Activated CD4-positive, alpha-beta T cell treated with anti-CD3 and anti-CD28 coated beads, Interleukin-2, Interleukin-4, amounts not matched to agents 100 ng/mL and 50 ng/mL, durations not matched to agents 16 hours and 8 hours (primary cell): ENCODE measurements around the gene DLGAP1.
"Not testable (repeated sequence)": the region's sequence is repeated elsewhere in the genome, so short reads cannot be mapped to it uniquely, and the experiment has no call there.

Source experiments
- DNase-seq: peaks from one replicate; pipeline ENCODE4 v3.0.0-alpha.2; 2020; ENCODE audit warnings: low spot score

Gene DLGAP1

DNA sequence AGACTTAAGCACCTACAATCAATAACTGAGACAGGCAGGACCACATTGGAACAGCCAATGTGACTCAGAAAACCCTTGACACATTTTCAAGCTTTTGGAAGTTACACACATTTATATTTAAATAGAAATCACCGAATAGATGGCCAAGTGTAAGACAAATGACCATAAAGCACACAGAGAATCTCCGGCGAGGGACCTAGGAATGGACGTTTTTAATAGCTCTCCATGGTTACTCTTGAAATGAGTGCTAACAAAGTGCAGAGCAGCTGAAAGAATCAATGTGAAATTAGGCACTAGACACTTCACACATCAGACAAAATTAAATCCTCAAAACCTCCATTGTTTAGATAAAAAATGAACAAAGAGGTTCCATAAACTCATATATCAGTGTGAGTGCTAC is 376.9 kb downstream of the DLGAP1 start:
- DNase-seq = no peak

DNA sequence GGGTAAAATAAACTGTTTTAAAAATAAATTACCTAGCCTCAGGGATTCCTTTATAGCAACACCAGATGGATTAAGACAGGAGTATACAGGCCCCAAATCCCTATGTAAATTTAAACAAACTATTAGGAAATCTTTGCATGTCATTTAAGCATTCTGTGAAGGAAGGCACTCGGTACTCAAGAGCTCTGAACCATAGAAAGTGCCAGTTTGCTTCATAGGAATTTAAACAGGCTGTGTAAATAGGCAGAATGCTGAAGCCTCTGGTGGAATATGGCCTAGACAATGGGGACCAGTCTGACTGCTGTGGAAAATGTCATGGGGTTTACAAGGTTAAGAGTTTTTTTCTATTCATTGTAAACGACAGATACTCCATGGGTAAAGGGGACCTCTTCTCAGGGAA is 377.4 kb downstream of the DLGAP1 start:
- DNase-seq = no peak

DNA sequence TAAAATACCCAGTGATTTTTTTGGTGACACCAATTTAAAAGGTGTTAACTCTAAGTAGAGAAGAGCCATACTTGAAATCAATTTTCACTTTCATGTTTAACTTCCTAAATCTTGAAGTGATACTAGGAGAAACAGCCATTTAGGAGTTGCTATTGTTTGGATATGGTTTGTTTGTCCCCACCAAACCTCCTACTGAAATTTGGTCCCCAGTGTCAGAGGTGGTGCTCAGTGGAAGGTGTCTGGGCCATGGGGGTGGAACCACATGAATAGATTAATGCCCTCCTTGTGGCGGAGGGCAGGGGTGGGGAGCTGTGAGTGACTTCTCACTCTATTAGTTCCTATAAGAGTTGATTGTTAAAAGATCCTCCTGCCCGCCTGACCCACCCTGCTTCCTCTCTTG is 377.9 kb downstream of the DLGAP1 start:
- no peak for DNase-seq

DNA sequence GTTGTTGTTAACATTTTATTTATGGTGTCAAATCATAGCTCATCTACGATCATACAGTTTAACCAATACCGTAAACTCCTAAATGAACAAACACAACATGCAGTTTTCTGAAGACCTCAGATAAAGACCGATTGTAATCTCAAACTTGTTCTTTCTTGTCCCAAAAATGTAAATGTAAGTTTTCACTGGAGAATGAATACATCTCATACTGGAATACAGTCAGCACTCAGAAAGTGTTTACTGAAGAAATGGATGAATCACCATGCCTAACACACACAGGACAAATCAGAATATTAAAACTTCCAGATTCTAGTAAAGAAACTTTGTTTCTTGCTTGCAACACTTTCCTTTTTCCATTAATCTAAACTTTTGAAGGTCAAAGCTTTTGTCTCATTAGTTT is 380.5 kb downstream of the DLGAP1 start:
- no peak for DNase-seq

DNA sequence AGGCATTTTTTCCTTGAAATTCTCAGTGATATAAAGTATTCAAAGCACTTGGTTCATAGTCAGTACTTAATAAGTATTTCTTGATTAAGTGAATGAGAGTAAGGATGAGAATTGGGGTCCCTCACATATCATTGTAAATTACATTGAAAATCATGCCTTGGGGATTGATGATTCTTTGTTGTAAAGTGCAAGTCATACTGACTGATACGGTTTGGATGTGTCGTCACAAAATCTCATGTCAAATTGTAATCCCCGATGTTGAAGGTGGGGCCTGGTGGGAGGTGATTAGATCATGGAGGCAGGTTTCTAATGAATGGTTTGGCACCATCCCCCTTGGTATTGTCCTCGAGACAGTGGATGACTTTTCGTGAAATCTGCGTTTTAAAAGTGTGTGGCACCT is 385.9 kb downstream of the DLGAP1 start:
- no peak for DNase-seq

DNA sequence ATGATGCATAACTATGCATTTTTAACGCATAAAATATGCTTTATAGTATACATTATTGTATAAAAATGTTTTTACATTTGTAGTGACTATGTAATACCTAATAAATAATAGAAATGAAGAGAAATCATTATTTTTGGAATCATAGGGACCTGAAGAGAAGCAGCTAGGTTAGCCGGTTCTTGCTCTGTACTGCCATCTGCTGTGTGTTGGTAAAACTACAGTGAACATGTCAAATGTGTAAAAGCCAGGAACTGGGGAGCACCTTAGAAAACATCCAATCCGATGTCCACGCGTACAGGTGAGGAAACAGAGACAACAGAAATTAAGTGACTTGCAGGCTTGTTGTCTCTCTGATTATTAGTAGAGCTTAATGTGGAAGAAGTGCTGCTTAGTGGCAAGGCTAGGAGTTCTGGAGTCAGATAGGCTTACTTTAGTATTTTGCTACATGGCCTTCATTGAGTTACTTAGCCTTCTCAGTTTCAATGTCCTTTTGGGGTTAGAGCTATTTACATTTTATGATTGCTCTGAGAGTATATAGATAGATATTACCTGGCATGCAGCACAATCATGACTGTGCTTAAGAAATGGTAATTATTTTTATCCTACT is 386.5 kb downstream of the DLGAP1 start:
- DNase-seq = peak; percentile 53

DNA sequence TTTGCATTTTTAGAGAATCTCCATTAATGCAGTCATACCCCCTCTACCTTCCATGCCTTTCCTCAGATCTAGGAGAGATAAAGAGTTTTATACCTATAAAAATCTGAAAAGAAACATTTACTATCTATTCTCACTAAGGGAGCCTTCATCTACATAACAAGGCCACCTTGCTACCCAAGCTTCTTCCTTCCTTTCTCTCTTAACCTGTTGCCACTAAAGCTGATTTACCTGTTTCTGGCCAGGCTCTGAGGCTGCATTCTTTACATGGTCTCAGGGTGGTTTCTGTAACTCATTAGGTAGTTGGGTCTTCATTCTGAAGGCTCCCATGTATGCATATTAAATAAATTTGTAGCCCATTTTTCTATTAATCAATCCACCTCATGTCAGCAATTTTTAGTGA is 391.6 kb downstream of the DLGAP1 start:
- no peak for DNase-seq

DNA sequence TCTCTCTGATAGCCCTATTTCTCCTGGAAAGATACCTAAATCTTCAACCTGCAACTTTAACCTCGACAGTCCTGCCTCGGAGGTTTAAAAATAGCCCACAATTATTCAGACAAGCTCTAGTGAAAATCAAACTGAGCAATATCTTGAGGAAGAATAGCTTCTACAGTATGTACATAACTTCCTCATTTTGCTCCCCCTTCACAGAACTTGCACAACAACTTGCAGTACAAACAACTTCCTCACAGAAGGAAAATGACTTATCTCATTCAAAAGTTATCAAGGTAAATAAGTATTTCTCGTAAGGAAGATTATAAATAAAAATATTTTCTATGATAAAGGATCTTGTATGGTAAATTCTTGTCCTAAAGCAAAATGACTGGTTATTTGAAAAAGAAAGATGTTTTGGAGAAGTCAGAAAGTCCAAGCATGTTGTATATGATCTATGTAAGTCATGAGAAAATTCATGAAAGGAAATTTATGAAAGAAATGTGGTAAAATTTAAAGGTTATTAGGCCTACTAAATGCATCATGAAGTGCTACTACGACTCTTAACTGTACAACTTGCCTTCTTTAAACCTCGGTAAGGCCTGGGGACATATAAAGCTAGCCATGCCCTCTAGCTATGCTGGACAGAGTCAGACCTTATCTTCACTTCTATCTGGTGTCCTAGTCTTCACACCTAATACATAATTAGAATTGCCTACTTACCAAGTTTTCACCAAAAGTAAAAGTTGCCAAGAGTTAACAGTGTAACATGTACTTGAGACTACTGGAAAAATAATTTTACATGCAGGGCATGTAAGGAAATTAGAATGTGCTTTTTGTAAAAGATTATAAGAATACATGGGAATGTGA is 394.5 kb downstream of the DLGAP1 start:
- no peak for DNase-seq

DNA sequence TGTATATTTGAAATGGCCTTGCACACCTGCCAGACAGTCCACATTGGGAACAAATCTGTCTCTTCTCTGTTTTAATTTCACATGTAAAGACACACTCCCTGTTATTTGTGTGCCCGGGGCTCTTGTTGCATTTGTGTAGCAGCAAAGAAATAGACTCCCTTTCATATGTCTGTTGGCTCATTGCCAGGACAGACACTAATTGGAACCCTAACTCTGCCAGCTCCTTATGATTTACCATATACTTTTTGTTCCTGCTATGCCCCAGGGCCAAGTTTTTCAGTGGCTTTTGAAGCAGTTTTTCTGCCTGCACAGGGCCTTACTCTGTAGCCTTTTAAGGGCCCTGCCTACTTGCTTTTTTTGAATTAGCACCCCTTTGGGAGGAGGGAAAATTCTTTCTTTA is 396.9 kb downstream of the DLGAP1 start:
- no peak for DNase-seq

DNA sequence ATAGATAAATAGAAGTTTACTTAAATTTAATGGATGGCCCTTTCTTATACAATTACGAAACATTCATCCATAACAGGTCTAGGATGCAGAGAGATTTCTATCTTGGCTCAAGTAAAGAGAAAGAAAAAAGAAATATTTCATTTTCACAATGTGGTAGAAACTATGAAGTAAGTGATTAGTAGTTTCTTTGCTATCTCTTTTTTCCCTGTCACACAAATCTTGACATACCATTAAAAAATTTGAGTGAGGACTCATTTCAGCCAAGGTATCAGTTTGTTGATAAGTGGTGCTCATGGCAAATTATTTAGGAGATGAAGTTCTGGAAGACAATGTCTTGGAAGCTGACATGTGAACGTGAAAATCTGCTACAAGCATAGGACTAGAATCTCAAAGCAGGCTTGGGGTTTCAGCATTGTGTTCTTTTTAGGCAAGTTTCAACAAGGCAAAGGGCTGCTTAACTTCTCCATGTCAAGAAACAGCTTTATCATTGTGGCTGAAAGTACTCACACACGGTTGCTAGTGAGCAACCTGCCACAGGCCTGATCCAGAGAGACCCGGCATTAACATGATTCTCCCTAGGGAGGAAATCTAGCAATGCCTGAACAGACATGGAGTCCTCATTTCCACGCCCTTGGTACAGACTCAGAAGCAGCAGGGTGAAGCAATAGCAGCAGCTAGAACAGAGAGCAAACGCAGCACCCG is 414.6 kb downstream of the DLGAP1 start:
- no peak for DNase-seq

DNA sequence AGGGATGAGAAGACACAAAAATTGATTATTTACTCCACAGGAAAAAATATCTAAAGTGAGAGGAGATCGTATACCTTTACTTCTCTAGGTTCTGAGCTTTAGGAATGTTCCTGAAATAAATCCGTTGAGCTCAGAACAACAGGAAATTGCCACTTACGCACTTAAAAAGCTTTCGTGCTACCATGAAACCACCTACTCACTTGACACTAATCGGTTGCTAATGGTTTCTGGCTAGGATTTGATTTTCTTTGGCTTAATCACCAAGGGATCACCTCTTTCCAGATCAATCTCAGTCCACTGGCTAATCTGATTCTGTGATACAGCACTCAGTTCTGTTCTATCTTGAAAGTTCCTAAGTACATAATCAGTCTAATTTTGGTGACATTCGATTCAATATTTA is 419.6 kb downstream of the DLGAP1 start:
- DNase-seq = no peak

DNA sequence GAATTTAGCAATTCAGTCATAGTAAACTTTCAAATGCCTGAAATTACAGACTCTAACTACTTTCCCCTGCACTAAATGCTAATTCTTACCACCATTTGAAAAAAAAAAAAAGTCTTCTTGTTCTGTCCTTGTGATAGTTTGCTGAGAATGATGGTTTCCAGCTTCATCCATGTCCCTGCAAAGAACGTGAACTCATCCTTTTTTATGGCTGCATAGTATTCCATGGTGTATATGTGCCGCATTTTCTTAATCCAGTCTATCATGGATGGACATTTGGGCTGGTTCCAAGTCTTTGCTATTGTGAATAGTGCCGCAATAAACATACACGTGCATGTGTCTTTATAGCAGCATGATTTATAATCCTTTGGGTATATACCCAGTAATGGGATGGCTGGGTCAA is 420.3 kb downstream of the DLGAP1 start:
- DNase-seq = not testable (repeated sequence)

DNA sequence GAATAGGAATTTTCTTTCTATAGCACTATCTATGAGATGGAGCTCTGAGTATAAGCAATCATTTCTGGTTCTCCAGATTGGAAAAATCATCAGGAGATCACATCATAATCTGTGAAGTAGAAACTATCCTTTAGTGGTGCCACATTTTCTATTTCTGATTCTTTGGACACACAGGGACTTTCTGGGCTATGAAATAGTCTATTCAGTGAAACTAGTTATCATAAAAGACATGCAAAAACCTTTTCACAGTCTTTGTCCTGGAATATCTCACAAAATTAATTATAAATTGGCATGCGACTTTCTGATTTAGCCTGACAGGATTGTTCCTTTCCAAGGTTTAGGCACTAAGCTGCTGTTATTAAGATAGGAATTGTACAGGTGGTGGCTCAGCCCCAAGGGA is 428.6 kb downstream of the DLGAP1 start:
- DNase-seq = no peak

DNA sequence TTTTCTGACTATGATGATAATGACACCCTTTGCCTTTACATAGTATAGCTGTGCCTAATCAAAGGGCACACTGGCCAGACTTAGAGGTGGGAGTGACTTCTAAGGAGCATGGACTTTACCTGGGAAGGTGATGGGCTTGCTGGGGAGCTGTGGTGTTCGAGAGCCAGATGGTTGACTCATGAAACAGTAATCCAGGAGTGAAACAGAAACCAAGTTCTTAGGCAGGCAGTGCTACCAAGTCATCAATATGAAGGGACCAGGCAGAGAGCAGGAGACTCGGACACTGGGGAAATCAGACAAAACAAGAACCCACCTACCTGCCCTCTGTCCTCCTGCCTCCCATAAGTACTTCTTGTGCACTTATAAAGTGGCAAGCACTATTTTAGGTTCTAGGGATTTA is 430.4 kb downstream of the DLGAP1 start:
- no peak for DNase-seq

DNA sequence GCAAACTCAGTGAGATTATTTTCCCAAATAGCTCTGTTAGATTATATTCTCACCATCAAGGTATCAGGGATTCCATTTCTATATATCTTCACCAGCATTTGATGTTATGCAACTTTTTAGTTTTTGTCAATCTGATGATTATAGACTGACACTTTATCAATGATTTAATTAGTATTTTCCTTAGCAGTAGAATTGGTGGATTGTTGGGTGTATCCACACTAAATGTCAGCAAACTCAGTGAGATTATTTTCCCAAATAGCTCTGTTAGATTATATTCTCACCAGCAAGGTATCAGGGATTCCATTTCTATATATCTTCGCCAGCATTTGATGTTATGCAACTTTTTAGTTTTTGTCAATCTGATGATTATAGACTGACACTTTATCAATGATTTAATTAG is 432.4 kb downstream of the DLGAP1 start:
- not testable (repeated sequence) for DNase-seq

DNA sequence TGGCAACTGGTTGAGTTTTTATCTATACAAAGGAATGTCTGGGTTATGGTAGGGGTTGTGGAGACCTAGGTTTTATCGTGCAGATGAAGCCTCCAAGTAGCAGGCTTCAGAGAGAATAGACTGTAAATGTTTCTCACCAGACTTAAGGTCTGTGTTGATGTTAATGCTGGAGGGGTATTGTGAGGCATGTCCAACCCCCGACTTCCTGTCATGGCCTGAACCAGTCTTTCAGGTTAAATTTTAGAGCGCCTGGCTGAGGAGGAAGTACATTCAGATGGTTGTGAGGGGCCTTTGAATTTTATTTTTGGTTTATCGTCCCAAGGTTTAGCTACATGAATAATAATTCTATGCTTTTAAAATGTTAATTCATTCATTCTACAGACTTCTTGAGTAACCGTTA is 435.1 kb downstream of the DLGAP1 start:
- DNase-seq = no peak

DNA sequence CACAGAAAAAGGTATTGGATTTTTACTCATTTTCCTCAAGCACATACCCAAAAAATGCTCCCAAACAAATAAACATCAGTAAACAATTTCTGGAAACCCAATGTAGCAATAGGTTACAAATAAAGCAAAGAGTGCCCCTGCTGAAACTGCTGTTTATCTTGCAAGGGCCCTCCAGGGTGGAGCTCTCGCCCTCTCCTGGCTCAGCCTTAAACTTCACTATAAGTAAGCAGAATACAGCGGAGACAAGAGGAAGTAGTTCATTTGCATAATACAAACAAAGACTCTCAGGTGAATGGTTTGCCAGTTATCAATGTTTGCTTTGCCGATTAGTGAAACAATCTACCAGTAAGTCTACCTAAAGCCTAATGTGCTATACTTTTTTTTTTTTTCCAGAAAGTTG is 437.6 kb downstream of the DLGAP1 start:
- peak; percentile 15 for DNase-seq

DNA sequence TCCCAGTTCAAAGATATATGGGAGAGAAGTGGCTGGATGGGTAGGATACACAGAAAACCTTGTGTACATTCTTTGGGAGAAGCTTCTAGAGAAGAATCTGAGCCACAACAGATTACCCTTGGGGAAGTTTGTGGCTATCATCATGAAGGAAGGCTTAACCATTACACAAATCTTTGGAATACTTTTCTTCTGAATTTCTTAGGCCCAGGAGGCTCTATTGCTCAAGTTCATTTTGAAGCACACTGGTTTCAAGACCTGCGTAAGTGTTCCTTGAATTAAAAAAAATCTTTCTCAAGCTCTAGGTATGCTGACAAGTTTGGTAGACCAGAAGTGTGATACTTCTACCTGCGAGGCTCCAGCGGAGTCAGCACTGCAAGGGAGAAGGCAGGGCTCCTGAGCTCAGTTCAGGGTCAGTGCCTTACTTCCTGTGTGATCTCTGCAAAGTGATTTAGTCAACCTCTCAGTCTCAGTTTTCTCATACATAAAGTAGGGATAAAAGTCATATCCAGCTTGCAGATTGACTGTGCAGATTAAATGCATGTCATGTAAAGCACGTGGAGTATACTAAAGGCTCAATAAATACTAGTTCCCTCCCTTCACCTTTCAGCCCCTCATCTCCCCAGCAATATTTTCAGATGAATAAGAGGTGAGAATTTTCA is 438.6 kb downstream of the DLGAP1 start:
- peak; percentile 69 for DNase-seq

DNA sequence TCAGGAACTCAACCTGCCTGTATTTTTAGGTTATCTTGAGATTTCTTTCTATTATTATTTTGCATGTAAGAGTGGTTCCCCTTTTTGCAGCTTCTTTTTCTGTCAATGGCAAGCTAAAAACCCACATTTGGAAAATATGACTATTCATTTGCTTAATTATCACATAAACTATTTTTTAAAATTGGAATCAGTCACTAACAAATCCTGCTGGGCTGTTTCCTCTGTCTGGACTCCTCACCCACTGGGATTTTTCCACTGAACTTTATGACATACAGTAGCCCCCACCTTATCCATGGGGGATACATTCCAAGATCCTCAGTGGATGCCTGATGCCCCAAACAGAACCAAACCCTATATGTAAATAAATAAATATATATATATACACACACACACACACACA is 447.3 kb downstream of the DLGAP1 start:
- no peak for DNase-seq

DNA sequence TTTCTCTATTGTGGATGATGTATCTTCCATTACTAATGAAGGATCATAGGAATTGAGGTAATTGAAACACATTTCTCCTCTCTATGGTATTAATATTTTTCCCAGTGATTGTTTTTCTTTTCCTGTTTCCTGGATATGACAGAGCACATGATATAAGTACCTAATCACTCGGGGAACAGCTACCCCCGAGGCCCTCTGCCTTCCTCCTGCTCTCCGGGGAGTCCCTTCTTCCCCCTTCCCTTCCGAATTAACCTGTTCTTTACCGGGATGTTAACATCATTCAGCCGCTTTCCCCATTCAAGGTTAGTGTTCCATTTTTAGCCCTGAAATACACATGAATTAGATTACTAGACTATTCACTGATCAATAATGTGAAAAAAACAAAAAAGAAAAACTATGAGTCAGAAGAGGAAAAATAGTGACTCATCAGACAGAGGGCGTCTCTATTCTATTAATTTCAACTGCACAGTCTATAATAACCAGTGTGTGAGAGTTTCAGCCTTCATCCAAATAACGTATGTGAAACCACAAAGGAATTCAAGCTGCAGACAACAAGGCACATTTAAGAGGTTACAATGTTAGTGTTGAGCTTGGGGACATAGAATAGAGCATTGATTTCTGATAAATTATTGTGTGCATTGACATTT is 450.8 kb downstream of the DLGAP1 start:
- DNase-seq = peak; percentile 2

DNA sequence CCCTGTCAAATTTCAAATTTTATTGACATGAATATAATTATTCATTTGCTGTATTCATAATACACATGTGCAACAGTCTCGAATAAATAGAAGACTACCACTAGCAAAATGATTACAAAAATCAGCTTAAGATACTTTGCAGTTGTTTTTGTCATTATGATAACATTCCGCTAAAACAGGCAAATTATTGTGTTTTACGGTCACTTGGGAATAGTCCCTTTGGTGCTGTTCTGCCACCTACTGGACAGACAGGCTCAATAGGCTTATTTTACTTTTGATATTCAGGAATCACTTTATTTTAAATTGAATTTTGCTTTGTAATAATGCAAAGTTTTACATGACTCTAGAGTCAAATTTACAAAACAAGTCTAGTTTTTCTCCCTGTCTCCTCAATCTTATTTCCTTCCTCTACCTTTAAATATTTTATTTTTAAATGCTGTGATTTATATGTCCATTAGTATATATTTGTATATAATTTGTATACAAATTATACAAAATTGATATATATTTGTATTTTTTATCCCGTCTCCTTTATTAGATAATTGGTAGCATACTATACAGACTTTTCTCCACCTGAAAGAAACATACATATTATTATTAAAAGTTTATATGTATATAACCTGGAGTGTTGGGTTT is 456.3 kb downstream of the DLGAP1 start:
- DNase-seq = peak; percentile 32
